HG02588 (cell line): ENCODE measurements around the gene BICD2.

Experiments used
- ATAC-seq: cut with Tn5 transposase; IDR thresholded peaks from one replicate; pipeline ENCODE4 v1.9.1; 2021; ENCODE audit warnings: mild to moderate bottlenecking, moderate library complexity; ENCODE audit not compliant: unreplicated experiment

Gene BICD2

DNA sequence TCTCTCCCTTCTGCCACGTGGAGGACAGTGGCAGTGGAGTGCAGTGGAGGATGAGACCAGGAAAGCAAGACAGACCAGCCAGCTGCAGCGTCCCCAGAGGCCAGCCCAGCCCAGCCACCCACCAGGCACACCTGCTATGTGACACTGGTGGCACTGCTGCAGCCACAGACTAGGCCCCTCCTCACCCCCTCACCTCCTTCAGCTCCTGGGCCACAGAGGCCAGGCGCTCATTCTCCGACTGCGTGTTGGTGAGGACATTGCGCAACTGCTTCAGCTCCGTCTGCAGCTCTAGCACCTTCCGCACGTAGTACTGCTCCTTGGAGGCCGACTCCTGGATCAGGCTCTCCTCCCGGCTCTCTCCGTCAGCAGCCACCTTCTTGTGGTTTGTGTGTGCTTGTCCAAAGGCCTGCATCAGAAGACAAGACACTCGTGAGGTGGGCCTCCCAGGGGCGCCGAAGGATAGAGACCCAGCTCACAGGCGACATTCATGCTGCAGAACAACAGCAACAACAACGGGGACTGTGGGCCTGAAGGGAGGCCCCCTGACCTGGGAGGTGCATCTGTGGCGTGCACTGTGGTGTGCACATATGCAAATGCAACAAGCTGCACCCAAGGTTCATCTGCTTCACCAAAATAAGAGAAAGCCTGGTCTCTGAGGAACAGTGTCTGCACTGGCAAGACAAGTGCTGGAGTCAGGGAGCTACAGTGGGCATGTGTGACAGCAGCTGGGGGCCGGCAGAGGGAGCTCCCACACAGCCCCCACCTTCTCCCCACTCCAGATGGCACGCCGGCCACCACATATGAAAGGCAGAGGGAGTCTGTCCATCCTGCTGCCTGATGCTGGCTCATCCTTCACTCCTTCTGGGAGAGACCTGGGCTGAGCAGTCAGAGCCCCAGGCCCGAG is 35.5 kb downstream of the BICD2 start:
- peak; percentile 90 for ATAC-seq

GRCh38 chr9:92727716-92728700 is 36.6 kb downstream of the BICD2 start:
- no peak for ATAC-seq

DNA sequence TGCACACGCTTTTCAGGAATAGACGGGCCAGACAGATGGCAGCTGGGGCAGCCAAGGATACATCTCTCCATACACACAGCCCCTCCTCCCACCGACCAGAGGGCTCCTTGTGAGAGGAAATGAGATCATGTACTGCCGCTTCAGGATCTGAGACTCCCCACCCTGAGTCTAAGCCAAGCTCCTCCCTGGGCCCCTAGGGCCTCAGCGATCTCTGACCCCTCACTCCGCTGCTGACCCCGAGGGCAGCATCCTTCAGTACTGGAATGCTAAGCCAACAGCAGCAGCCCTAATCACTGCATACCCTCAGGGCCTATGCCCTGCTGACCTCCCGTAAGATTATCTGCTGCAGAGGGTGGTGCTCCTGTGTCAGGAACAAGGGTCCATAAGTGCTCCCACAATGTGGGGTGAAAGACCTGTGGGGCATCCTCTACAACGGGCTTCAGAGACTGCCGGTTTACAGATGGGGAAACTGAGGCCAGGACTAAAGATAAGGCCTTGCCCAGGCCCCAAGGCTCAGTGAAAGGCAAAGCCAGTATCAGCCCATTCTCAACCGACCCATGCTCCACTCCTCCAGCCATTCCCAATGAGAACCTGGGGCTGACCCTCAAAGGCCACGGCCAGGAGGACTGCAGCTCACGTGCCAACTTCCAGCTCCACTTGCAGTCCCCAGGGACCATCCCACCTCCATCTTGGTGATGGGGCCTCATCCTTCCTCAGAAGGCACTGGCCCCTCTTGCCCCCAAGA is 37.5 kb downstream of the BICD2 start:
- no peak for ATAC-seq

- no peak for ATAC-seq
Observed at GRCh38 chr9:92726348-92726747, 38.3 kb downstream of the BICD2 start.

DNA sequence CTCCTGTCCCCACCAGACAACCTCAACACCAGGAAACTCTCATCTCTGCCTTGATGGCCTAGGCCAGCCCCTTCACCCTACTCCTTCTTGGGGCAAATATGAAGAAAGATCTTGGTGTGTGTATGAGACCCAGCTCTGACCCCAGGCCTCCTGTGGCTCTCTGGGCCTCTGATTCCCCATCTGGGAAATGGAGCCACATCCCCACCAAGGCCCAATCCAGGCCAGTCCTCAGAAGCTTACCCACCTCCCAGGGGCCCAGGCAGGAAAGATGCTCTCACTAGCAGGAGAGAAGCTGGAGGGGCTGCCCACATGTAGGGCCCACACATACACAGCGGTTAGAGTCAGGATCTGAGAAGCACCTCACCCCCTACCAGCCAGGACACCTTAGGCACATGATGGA is 38.9 kb downstream of the BICD2 start:
- ATAC-seq = no peak

DNA sequence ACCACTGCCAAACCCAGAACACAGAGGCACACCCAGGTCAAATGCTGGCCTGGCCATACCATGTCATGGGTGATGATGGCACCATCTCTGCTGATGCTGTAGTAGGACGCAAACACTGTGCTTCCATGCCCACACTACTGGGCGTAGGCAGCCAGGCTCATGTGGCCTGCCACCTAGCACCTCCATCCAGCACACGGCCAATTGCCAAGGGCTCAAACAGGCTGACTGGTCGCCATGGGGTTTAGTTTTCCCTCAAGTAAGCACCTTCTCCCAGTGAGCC is 39.4 kb downstream of the BICD2 start:
- ATAC-seq = no peak

DNA sequence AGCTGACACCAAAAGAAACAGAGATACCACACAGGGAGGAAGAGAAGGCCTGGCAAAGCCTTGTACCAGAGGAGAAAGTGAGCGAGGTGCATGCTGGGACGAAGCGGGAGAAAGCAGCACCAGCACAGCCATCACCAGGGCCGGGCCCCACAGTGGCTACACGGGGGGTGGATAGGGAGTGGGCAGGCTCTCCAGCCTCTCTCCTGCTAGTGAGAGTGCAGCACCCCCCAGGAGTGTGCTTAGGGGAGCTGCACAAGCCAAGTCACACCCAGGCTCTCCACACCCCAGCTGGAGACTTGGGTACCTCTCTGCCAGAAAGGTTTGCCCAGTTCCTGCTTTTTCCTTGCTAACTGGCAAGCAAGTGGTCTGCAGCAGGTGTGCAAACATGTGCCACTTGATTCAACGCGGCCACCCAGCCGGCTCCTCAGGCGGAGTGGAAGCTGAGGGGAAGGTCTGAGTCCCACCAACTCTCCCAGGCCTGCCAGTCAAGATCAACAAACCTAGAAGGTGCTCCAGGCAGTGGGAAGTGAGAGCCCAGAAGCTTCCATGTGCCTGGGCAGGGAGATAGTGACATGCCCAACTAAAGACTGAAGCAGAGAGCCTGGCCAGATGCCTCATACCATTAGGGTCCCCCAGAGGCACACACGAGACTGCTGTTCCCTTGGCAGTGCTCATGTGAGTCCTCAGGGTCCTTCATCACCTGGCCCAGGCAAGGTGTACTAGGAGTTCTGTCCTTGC is 39.9 kb downstream of the BICD2 start:
- ATAC-seq = no peak

DNA sequence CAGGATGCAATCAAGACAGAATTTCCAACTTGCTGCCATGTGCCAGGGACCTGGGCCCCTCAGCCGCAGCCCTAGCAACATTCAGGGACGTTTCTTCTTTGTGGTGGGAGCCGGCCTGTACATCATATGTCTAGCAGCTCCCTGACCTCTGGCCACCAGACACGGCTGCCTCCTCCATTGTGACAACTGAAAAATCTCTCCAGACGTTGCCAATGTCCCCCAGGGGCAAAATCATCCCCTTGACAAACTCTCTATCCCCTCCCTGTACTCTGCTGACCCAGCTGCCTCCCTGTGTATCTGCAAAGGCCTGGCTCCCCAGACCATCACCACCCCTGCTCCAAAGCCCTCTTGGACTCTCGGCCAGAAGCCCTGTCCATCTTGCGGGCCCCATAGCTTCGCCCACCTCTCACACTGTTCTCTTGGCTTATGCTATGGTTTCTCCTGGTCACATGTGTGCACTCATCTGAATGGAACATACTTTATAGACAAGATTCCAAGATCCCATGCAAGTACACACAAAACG is 40.8 kb downstream of the BICD2 start:
- no peak for ATAC-seq

DNA sequence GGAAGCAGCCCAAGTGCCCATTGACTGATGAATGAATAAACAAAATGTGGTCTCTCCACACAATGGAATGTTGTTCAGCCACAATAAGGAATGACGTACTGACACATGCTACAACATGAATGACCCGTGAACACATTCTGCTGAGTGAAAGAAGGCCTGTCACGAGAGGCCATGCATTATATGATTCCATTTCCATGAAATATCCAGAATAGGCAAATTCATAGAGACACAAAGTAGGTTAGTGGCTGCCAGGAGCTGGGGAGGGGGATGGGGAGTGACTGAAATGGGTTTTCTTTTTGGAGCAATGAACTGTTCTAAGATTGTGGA is 41.4 kb downstream of the BICD2 start:
- no peak for ATAC-seq

DNA sequence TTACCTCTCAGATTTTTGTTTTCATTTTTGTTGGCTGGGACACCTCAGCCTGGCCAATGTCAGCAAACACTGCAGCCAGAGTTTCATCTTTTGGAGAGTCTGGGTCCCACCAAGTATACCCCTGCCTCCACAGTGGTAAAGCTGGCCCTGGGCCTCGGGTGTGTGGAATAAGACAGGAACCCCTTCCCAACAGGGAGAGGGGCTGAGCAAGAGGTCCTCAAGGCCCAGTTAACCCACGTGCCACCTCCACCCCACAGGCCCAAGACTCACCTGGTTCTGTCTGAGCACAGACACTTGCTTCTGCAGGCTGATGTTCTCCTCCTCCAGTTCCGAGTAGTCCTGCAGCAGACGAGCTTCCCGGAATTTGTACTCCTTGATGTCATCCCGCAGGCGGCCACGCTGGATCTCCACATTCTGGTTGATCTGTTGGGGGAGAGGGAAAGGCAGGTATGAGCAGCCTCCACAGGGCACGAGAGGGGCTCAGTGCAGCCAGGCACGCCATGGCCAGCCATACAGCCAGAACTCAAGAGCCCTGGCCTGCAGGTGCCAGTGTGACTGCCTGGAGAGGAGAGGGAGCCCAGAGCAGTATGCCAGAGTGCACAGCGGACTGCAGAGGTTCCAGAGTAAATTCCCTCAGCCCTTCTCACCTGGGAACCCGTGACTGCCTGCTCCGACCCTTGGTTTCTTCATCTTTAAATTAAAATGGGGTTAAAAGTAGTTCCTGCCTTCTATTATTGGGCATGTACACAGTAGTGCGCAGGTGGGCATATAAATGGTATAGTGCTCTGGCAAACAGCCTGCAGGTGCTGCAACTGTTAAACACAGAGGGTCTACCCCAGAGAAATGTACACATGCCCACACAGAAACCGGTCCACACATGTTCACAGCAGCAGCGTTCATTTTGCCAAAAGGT is 42.0 kb downstream of the BICD2 start:
- ATAC-seq = no peak

GRCh38 chr9:92721548-92721947 is 43.1 kb downstream of the BICD2 start:
- ATAC-seq = no peak

- ATAC-seq = no peak
Observed at GRCh38 chr9:92720807-92721535, 43.7 kb downstream of the BICD2 start.

DNA sequence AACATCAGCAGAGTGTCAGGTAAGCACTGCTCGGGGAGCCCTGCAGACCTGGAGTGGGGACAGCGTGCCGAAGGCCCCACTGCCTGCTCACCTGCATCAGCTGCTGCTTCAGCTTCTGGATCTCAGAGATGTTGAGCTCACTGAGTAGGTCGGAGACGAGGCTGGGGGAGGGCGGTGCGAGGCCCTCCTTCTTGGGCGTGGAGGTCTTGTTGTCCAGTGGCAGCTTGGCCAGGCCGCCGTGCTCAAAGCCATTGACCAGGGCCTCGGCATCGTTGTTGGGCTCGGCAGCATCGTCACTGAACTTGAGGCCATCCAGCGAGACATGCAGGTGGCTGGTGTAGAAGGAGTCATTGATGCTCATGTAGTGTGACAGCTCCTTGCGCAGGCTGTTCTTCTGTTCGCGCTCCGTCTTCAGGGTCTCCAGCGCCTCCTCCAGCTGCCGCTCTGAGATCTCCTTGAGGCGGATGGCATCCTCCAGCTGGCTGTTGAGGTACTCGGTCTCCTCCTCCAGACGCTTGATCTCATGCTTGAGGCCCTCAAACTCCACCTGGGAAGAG is 44.3 kb downstream of the BICD2 start:
- no peak for ATAC-seq

GRCh38 chr9:92719028-92719647 is 45.5 kb downstream of the BICD2 start:
- ATAC-seq = no peak

GRCh38 chr9:92718086-92719001 is 46.3 kb downstream of the BICD2 start:
- no peak for ATAC-seq

- ATAC-seq = no peak
Observed at GRCh38 chr9:92717201-92718085, 47.2 kb downstream of the BICD2 start.
